Muscle of leg (tissue), 11 donors: Measurements from ENCODE around the gene ABCC2. TPM values are rescaled to one million over a fixed set of nuclear protein-coding genes. Genes with fewer than 3 reads are reported as not detected.
"Not testable (repeated sequence)": the region's sequence is repeated elsewhere in the genome, so short reads cannot be mapped to it uniquely, and the experiment has no call there.

Source experiments
- DNase-seq: peaks from one replicate; pipeline ENCODE4 v3.0.0; 2013
- H3K27ac ChIP-seq: one replicate; pipeline ENCODE4 v1.5.1; 2013; ENCODE audit warnings: mild to moderate bottlenecking, low read length, control low read depth
- H3K27me3 ChIP-seq: one replicate; pipeline ENCODE4 v1.6.1; 2013; ENCODE audit warnings: low read length; ENCODE audit not compliant: control insufficient read depth, insufficient read depth
- H3K36me3 ChIP-seq: one replicate; pipeline ENCODE4 v1.6.1; 2013; ENCODE audit warnings: low read length; ENCODE audit not compliant: control insufficient read depth, insufficient read depth
- H3K4me1 ChIP-seq: one replicate; pipeline ENCODE4 v1.6.1; 2013; ENCODE audit warnings: low read length; ENCODE audit not compliant: control insufficient read depth, insufficient read depth
- H3K4me3 ChIP-seq: one replicate; pipeline ENCODE4 v1.5.1; 2013; ENCODE audit warnings: low read length, control low read depth
- H3K9me3 ChIP-seq: replicated peaks from 2 replicates; pipeline ENCODE4 v1.6.1; 2013; ENCODE audit warnings: low read depth, low read length; ENCODE audit not compliant: control insufficient read depth
- WGBS: methylation state at CpG from one replicate; pipeline ENCODE4 v1.1.5; 2013; ENCODE audit warnings: missing lambda C conversion rate; ENCODE audit not compliant: insufficient coverage; 5-methylcytosine and 5-hydroxymethylcytosine counted together
- polyA plus RNA-seq, 8 donors: library from polyadenylated mRNA; unstranded; fragments of 120-200 nt; gene quantifications; one replicate each; pipeline versions ENCODE4 v1.2.1 to v1.2.3, GENCODE V29; 2013; ENCODE audit warnings: inconsistent platforms in 1 of 8, low replicate concordance in 1 of 8; ENCODE audit not compliant: insufficient read length in 8 of 8, insufficient read depth in 1 of 8
- total RNA-seq: library from RNA; stranded (reverse); fragments of 120-200 nt; gene quantifications from one replicate; pipeline ENCODE4 v1.2.4, GENCODE V29; 2013

ABCC2 gene
- total and polyA plus RNA-seq, 9 donors, result 0.42 to 4.0 (median 0.74) TPM

- H3K36me3 ChIP-seq, result no peaks in the 10 kb centered on the region
- H3K4me1 ChIP-seq, result no peaks in the 10 kb centered on the region
- no peak overlapping the region for H3K4me3 ChIP-seq
- no peak overlapping the region for H3K27ac ChIP-seq
- H3K9me3 ChIP-seq, result peaks cover 3% of the 10 kb centered on the region
- H3K27me3 ChIP-seq, result no peaks in the 10 kb centered on the region
- DNase-seq, result no peak
- 85% methylated on average over 1 of the region's 2 CpGs for WGBS
Measured at GRCh38 chr10:99832439-99832838, 50.0 kb downstream of the ABCC2 start.

DNA sequence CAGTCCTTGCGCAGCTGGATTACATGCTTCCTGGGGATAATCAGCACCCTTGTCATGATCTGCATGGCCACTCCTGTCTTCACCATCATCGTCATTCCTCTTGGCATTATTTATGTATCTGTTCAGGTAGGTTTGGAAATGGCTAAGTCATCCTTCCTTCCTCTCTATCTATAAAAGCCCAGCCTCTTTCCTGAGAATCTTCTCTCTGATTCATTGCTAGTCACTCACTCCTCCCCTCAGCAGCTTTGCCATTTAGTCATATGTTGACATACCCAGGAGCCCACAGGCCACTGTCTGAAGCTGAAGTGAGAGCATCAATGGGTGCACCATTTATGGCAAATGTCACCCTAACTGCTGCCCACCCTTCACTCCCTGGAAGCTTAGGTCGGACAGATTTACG, 52.0 kb downstream of the ABCC2 start:
- DNase-seq, result no peak
- Histone ChIP-seq H3K36me3 (no peaks in the 10 kb centered on the region), H3K4me3 (no peak overlapping the region), H3K4me1 (no peaks in the 10 kb centered on the region), H3K9me3 (no peaks in the 10 kb centered on the region), H3K27ac (no peak overlapping the region), H3K27me3 (no peaks in the 10 kb centered on the region)
- 75% methylated on average over 3 of the region's 4 CpGs for WGBS

DNA sequence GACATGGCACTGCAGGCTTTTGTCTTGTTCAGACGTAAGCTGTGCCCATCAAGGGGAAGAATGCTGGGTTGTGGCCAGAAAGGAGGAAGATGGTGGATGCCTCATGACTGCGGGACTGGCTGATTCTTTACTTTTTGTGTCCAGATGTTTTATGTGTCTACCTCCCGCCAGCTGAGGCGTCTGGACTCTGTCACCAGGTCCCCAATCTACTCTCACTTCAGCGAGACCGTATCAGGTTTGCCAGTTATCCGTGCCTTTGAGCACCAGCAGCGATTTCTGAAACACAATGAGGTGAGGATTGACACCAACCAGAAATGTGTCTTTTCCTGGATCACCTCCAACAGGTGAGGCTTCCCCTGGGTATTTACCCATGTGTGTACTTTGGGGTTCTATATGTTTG, 53.5 kb downstream of the ABCC2 start:
- no peaks in the 10 kb centered on the region for H3K36me3 ChIP-seq
- 39% methylated on average over 7 of the region's 8 CpGs for WGBS
- no peak overlapping the region for H3K27ac ChIP-seq
- no peaks in the 10 kb centered on the region for H3K4me1 ChIP-seq
- no peak for DNase-seq
- no peak overlapping the region for H3K4me3 ChIP-seq
- H3K9me3 ChIP-seq, result no peaks in the 10 kb centered on the region
- no peaks in the 10 kb centered on the region for H3K27me3 ChIP-seq

- peak; percentile 34 for DNase-seq
- H3K9me3 ChIP-seq, result no peaks in the 10 kb centered on the region
- no peaks in the 10 kb centered on the region for H3K27me3 ChIP-seq
- H3K27ac ChIP-seq, result no peak overlapping the region
- no peaks in the 10 kb centered on the region for H3K4me1 ChIP-seq
- H3K4me3 ChIP-seq, result no peak overlapping the region
- 40% methylated on average over 1 of the region's 2 CpGs for WGBS
- no peaks in the 10 kb centered on the region for H3K36me3 ChIP-seq
Measured at GRCh38 chr10:99836711-99837110, 54.3 kb downstream of the ABCC2 start.

- not testable (repeated sequence) for H3K36me3 ChIP-seq, H3K27me3 ChIP-seq, DNase-seq, H3K9me3 ChIP-seq, H3K4me1 ChIP-seq, H3K27ac ChIP-seq, H3K4me3 ChIP-seq
- 95% methylated on average over 2 of the region's 2 CpGs for WGBS
Measured at GRCh38 chr10:99840859-99841258, 58.4 kb downstream of the ABCC2 start.

DNA sequence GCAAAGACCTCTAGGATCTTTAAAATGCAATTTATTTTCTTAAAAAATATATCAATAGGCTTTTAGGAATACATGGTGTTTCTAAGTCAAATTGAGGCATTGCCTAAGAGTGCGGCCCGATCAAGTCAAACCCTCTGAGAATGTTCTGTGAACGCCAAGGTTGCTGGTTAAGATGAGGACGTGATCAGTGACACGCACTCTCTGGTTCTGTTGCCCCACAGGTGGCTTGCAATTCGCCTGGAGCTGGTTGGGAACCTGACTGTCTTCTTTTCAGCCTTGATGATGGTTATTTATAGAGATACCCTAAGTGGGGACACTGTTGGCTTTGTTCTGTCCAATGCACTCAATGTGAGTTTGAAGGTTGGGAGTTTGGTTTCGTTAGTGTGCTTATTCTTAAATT, 59.3 kb downstream of the ABCC2 start:
- Histone ChIP-seq H3K4me3 (no peak overlapping the region), H3K9me3 (no peaks in the 10 kb centered on the region), H3K27ac (no peak overlapping the region), H3K27me3 (no peaks in the 10 kb centered on the region), H3K36me3 (no peaks in the 10 kb centered on the region), H3K4me1 (peaks cover 10% of the 10 kb centered on the region)
- DNase-seq, result no peak
- WGBS, result 92% methylated on average over 4 of the region's 7 CpGs

DNA sequence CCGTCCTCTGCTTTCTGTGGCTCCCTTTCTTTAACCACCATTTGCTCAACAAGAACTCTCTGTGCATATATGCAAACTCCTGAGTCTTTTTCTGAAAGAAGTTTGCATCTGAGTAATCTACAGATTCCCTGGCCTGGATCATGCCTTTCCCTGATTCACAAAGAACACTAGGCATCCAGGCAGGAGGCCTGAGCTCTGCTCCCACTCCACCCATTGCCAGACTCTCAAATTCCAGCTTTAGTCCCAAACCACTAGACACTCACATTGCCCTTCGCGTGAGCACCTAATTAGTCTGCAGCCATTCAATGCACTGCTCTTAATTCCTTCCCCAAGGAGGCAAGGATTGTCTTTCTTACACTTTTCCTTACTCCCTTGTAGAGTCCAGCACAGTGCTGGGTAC, 60.9 kb downstream of the ABCC2 start:
- Histone ChIP-seq H3K9me3 (no peaks in the 10 kb centered on the region), H3K27me3 (no peaks in the 10 kb centered on the region), H3K36me3 (no peaks in the 10 kb centered on the region), H3K27ac (no peak overlapping the region), H3K4me3 (no peak overlapping the region), H3K4me1 (peaks cover 10% of the 10 kb centered on the region)
- 73% methylated on average over 2 of the region's 3 CpGs for WGBS
- DNase-seq, result no peak

GRCh38 chr10:99844433-99844955, 62.1 kb downstream of the ABCC2 start:
- Histone ChIP-seq H3K4me1 (peaks cover 10% of the 10 kb centered on the region), H3K4me3 (no peak overlapping the region), H3K27me3 (no peaks in the 10 kb centered on the region), H3K27ac (no peak overlapping the region), H3K36me3 (no peaks in the 10 kb centered on the region), H3K9me3 (no peaks in the 10 kb centered on the region)
- no peak for DNase-seq
- WGBS, result 48% methylated on average over 5 of the region's 6 CpGs

- WGBS, result 0% methylated on average over 2 of the region's 18 CpGs
- Histone ChIP-seq H3K4me3 (peak overlapping the region; percentile 22), H3K36me3 (no peaks in the 10 kb centered on the region), H3K27me3 (no peaks in the 10 kb centered on the region), H3K4me1 (peaks cover 20% of the 10 kb centered on the region), H3K9me3 (no peaks in the 10 kb centered on the region), H3K27ac (peak overlapping the region; percentile 59)
- DNase-seq, result peak; percentile 95
Measured at GRCh38 chr10:99845837-99846382, 63.5 kb downstream of the ABCC2 start.

DNA sequence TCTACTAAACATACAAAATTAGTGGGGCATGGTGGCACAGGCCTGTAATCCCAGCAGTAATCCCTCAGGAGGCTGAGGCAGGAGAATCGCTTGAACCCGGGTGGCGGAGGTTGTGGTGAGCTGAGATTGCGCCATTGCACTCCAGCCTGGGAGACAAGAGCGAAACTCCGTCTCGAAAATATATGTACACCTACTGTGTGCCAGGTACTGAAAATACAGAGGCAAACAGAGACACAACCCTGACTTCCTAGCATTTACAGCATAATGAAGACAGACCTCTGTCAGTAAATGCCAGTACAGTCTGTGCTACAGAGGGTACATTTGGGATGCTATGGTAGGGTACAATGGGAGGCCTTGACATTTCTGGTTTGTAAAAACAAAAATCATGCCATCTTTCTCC, 66.6 kb downstream of the ABCC2 start:
- DNase-seq, result no peak
- no peaks in the 10 kb centered on the region for H3K36me3 ChIP-seq
- no peaks in the 10 kb centered on the region for H3K27me3 ChIP-seq
- no peaks in the 10 kb centered on the region for H3K9me3 ChIP-seq
- H3K27ac ChIP-seq, result no peak overlapping the region
- 100% methylated on average over 4 of the region's 7 CpGs for WGBS
- no peak overlapping the region for H3K4me3 ChIP-seq
- peaks cover 20% of the 10 kb centered on the region for H3K4me1 ChIP-seq

GRCh38 chr10:99849536-99849935, 67.1 kb downstream of the ABCC2 start:
- no CpG with 5 or more reads among the region's 2 CpGs for WGBS
- no peaks in the 10 kb centered on the region for H3K9me3 ChIP-seq
- no peak overlapping the region for H3K4me3 ChIP-seq
- H3K27ac ChIP-seq, result no peak overlapping the region
- no peaks in the 10 kb centered on the region for H3K36me3 ChIP-seq
- H3K4me1 ChIP-seq, result peaks cover 20% of the 10 kb centered on the region
- H3K27me3 ChIP-seq, result no peaks in the 10 kb centered on the region
- DNase-seq, result no peak
